Measurements from ENCODE around the gene VAPA. TPM values are rescaled to one million over a fixed set of nuclear protein-coding genes. Genes with fewer than 3 reads are reported as not detected.

The VAPA gene
- total and polyA plus RNA-seq, 2 donors (not counting 3 experiments of a cell fraction or from before 2014, with no cell fraction given), result 105 to 163 TPM

DNA sequence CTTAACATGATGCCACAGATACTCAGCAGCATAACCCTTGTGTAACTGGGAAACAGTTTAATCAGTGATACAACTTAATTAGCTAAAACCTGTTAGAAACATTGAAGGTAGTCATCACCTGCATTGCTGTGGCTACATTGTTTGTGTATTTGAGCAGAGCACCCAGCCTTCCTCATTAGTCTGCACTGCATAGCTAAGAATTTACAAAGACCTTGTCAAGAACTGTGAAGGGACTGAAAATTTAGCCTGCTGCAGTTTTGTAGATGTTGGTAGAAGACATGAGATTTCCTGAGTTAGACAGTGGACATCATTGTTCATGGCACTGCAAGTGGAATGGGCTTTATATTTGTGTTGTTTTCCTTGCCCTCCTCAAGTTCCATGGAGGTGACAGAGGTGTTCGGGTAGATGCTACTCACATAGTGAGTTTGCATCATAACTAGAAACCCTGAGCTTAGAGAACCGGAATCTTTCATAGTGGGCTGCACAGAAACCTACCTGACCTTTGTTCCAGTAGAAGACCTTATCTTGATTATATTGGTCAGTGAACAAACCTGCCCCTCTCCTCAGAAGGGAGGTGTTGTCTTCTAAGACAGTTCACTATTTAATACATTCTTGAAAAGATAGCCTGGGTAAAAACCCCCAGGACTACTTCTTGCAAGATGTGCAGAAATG, 12.5 kb downstream of the VAPA start:
- ChIA-PET CTCF (interaction anchor here (1.0 to 1.3 kb wide), 3 partner anchors 9 to 12 kb away, joined by 3 read pairs; no protein-coding TSS in a partner anchor), POLR2A (no interaction called here)
- Histone ChIP-seq H3K9me1 (replicated peaks; ENCODE audit: control insufficient read depth, extremely low read depth, insufficient read depth, low read length) (peaks cover 2% of the 10 kb centered on the region), H4K20me1 (replicated peaks; ENCODE audit: control insufficient read depth, extremely low read depth, insufficient read depth, low read length) (peaks cover 35% of the 10 kb centered on the region), H3K27ac (ENCODE audit: insufficient read depth, low read depth, low read length) (no peak overlapping the region), H3K27me3 (ENCODE audit: control insufficient read depth in 2 of 2, insufficient read depth in 2 of 2, low read length in 2 of 2) (no peaks in the 10 kb centered on the region), H2AFZ (ENCODE audit: low read depth, low read length) (no peak overlapping the region), H3K79me2 (ENCODE audit: control insufficient read depth, insufficient read depth, low read length) (peaks cover 100% of the 10 kb centered on the region), H3K9ac (replicated peaks; ENCODE audit: extremely low read depth, insufficient read depth, low read length) (no peak overlapping the region), H3K4me2 (ENCODE audit: insufficient read depth, low read length) (no peak overlapping the region), H3K4me3 (replicated peaks in 1 of 3; ENCODE audit: insufficient read depth in 1 of 3, low read depth in 1 of 3, low read length in 3 of 3) (no peak overlapping the region), H3K9me3 (replicated peaks; ENCODE audit: control insufficient read depth, insufficient read depth, low read length) (no peaks in the 10 kb centered on the region), H3K36me3 (ENCODE audit: control insufficient read depth in 2 of 2, extremely low read depth in 1 of 2, insufficient read depth in 2 of 2, low read length in 2 of 2) (no peaks in the 10 kb centered on the region), H3K4me1 (ENCODE audit: control insufficient read depth, extremely low read depth, insufficient read depth, low read length) (peaks cover 25% of the 10 kb centered on the region)
- TF ChIP-seq FOS (IDR thresholded peaks at IDR 0.05; ENCODE audit: borderline replicate concordance, insufficient read depth, low read length) (no peak), POLR2AphosphoS5 (IDR thresholded peaks at IDR 0.05; ENCODE audit: insufficient read depth, low read depth, low read length) (no peak), GATA2 (IDR thresholded peaks at IDR 0.05; ENCODE audit: insufficient read depth, insufficient read length, low read depth, low read length) (no peak), POLR2A (IDR thresholded peaks at IDR 0.05; ENCODE audit: low read depth, low read length) (no peak)
- TF ChIP-seq, protein P1, sequence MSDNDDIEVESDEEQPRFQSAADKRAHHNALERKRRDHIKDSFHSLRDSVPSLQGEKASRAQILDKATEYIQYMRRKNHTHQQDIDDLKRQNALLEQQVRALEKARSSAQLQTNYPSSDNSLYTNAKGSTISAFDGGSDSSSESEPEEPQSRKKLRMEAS (IDR thresholded peaks at IDR 0.05; ENCODE audit: insufficient read depth, insufficient read length), result no peak
- TF ChIP-seq, protein P2, sequence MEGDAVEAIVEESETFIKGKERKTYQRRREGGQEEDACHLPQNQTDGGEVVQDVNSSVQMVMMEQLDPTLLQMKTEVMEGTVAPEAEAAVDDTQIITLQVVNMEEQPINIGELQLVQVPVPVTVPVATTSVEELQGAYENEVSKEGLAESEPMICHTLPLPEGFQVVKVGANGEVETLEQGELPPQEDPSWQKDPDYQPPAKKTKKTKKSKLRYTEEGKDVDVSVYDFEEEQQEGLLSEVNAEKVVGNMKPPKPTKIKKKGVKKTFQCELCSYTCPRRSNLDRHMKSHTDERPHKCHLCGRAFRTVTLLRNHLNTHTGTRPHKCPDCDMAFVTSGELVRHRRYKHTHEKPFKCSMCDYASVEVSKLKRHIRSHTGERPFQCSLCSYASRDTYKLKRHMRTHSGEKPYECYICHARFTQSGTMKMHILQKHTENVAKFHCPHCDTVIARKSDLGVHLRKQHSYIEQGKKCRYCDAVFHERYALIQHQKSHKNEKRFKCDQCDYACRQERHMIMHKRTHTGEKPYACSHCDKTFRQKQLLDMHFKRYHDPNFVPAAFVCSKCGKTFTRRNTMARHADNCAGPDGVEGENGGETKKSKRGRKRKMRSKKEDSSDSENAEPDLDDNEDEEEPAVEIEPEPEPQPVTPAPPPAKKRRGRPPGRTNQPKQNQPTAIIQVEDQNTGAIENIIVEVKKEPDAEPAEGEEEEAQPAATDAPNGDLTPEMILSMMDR (IDR thresholded peaks at IDR 0.05; ENCODE audit: extremely low read depth in 1 of 2, insufficient read depth in 1 of 2, low read depth in 1 of 2, low read length in 2 of 2), result no peak
- BruUV-seq (replicated peaks), result no TSS peak
- FAIRE-seq (no peak), DNase-seq (ENCODE audit: low read depth, low spot score) (no peak)
- intact Hi-C loops (cut with micrococcal nuclease) (no loop called here), dilution Hi-C loops (cut with MboI; ENCODE audit: extremely low pct_ligation_motif_present, low sequenced_read_pairs) (no loop called here)
